T-cell (primary cell): Measurements from ENCODE around the gene TARBP1. TPM values are rescaled to one million over a fixed set of nuclear protein-coding genes. Genes with fewer than 3 reads are reported as not detected.

ENCODE experiments used
- ATAC-seq, 4 experiments: fragments of 200-7000 bp in 3 of 4; fragments of 150-1000 bp in 1 of 4; cut with Tn5 transposase; replicated peaks in 1 of 4; 1 replicate in 3 of 4; 2 replicates in 1 of 4; pipeline ENCODE4 v1.10.0; 2021; ENCODE audit warnings: moderate library complexity in 3 of 4, mild to moderate bottlenecking in 2 of 4, moderate number of reproducible peaks in 1 of 4
- CTCF ChIA-PET, 2 donors: fragments of 300-600 bp; sonication (Branson Sonifier 250); formaldehyde crosslinking; loops; one replicate each; lab custom pipeline; 2022; ENCODE audit warnings: antibody characterized with exemption in 2 of 2; lab: Charles Lee
- POLR2A ChIA-PET, 2 donors: fragments of 300-600 bp; sonication (Branson Sonifier 250); formaldehyde crosslinking; loops; one replicate each; lab custom pipeline; 2022; ENCODE audit warnings: antibody characterized with exemption in 2 of 2; lab: Charles Lee
- DNase-seq, 35 experiments: peaks; one replicate each; pipeline versions ENCODE4 v3.0.0 to v3.0.0-alpha.2; 2013 to 2023
- H3K27ac ChIP-seq: one replicate; pipeline ENCODE4 v1.5.1; 2013; ENCODE audit warnings: low read length
- H3K27me3 ChIP-seq, 2 experiments: replicated peaks in 1 of 2; 1 replicate in 1 of 2; 2 replicates in 1 of 2; pipeline versions ENCODE4 v1.6.1 to v1.7.0; 2013; ENCODE audit warnings: low read length in 1 of 2, mixed read lengths in 1 of 2; ENCODE audit not compliant: control insufficient read depth in 2 of 2, insufficient read depth in 2 of 2; ENCODE audit errors: extremely low read depth in 1 of 2
- H3K36me3 ChIP-seq, 2 donors: 1 replicate in 1 of 2; 2 replicates in 1 of 2; pipeline versions ENCODE4 v1.6.1 to v1.7.0; 2013; ENCODE audit warnings: low read length in 1 of 2; ENCODE audit not compliant: control insufficient read depth in 2 of 2, insufficient read depth in 1 of 2; ENCODE audit errors: extremely low read depth in 1 of 2
- H3K4me1 ChIP-seq, 2 experiments: 1 replicate in 1 of 2; 2 replicates in 1 of 2; pipeline versions ENCODE4 v1.6.1 to v1.7.0; 2013; ENCODE audit warnings: low read length in 2 of 2, mixed read lengths in 1 of 2; ENCODE audit not compliant: insufficient read depth in 2 of 2, control insufficient read depth in 1 of 2; ENCODE audit errors: extremely low read depth in 1 of 2
- H3K4me3 ChIP-seq, 2 donors: 1 replicate in 1 of 2; 2 replicates in 1 of 2; pipeline versions ENCODE4 v1.5.1 to v1.7.0; 2013; ENCODE audit warnings: mild to moderate bottlenecking in 2 of 2, low read length in 1 of 2, moderate library complexity in 1 of 2; ENCODE audit not compliant: control insufficient read depth in 1 of 2; ENCODE audit errors: extremely low read depth in 1 of 2
- H3K9me3 ChIP-seq: 2 replicates; pipeline ENCODE4 v1.7.0; 2013
- H3K27ac Mint-ChIP-seq, 2 donors: one replicate each; pipeline ENCODE4 v1.8.0; 2020 to 2021; ENCODE audit warnings: mild to moderate bottlenecking in 2 of 2, mixed read lengths in 2 of 2
- H3K27me3 Mint-ChIP-seq, 2 donors: one replicate each; pipeline ENCODE4 v1.8.0; 2021 to 2022; ENCODE audit warnings: mixed read lengths in 2 of 2
- H3K36me3 Mint-ChIP-seq: one replicate; pipeline ENCODE4 v1.8.0; 2021; ENCODE audit warnings: mixed read lengths
- H3K4me1 Mint-ChIP-seq, 3 donors: one replicate each; pipeline ENCODE4 v1.8.0; 2020 to 2022; ENCODE audit warnings: mixed read lengths in 3 of 3, mild to moderate bottlenecking in 1 of 3
- H3K4me3 Mint-ChIP-seq, 3 donors: one replicate each; pipeline ENCODE4 v1.8.0; 2020 to 2022; ENCODE audit warnings: mild to moderate bottlenecking in 3 of 3, mixed read lengths in 3 of 3, moderate library complexity in 3 of 3
- H3K9me3 Mint-ChIP-seq, 3 donors: one replicate each; pipeline ENCODE4 v1.8.0; 2020 to 2022; ENCODE audit warnings: mixed read lengths in 3 of 3
- WGBS: methylation state at CpG from one replicate; pipeline ENCODE4 v1.1.5; 2013; ENCODE audit warnings: missing lambda C conversion rate; ENCODE audit not compliant: insufficient coverage; 5-methylcytosine and 5-hydroxymethylcytosine counted together
- total RNA-seq, 35 experiments: library from RNA in 6 of 35; stranded (reverse) in 6 of 35; fragments of 120-200 nt in 1 of 35; gene quantifications; one replicate each; pipeline versions ENCODE4 v1.2.1 to v1.2.4 and lab custom pipeline; 2013 to 2026

Gene TARBP1
- total RNA-seq, 5 donors from 2014 or later (not counting 1 experiment from before 2014, with no cell fraction given) = 33.9 to 60.7 (median 40.6) TPM

DNA sequence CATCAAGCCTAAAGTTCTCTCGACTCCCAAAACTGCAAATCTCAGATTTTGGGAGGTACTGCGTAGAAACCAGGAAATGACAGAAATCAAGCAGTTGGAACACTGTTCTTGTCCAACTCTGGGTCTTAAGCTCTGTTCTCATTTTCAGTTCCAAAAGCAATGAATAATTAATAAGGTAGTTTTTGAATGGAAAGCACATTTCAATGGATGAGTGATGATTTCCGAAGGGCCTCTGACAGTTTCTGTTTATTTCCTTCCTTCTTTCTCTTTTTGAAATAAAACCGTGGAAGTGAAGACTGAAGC lies 20.9 kb upstream of the TARBP1 start:
- Mint-ChIP-seq H3K27me3 (peaks cover 0 to 2% of the 10 kb centered on the region in 2 donors), H3K27ac (no peak overlapping the region), H3K36me3 (no peaks in the 10 kb centered on the region), H3K9me3 (no peaks in the 10 kb centered on the region), H3K4me1 (peaks cover 7 to 11% (median 11%) of the 10 kb centered on the region in 3 donors), H3K4me3 (no peak overlapping the region)
- Histone ChIP-seq H3K27me3 (peaks cover 0 to 7% of the 10 kb centered on the region in 2 experiments), H3K4me1 (peaks cover 0 to 6% of the 10 kb centered on the region in 2 experiments), H3K27ac (no peak overlapping the region), H3K9me3 (no peaks in the 10 kb centered on the region), H3K4me3 (no peak overlapping the region), H3K36me3 (no peaks in the 10 kb centered on the region)
- ATAC-seq (no peak), DNase-seq (no peak)
- ChIA-PET CTCF (interaction anchor here (0.5 to 1.3 kb wide), 9 partner anchors 9 to 661 kb away, joined by 3 to 10 read pairs (median 4); partner anchors contain the start of gene RBM34 (in 1 of the 2)), POLR2A (interaction anchor here in 1 of 2 donors (0.7 kb wide), 1 partner anchor 112 kb away, joined by 3 read pairs; no protein-coding TSS in a partner anchor)
- WGBS = 63% methylated on average over 1 of the region's 4 CpGs

GRCh38 chr1:234499119-234499942 lies 20.4 kb upstream of the TARBP1 start:
- Histone ChIP-seq H3K9me3 (no peaks in the 10 kb centered on the region), H3K4me1 (peaks cover 0 to 6% of the 10 kb centered on the region in 2 experiments), H3K27ac (no peak overlapping the region), H3K27me3 (peaks cover 0 to 7% of the 10 kb centered on the region in 2 experiments), H3K4me3 (no peak overlapping the region), H3K36me3 (no peaks in the 10 kb centered on the region)
- ChIA-PET POLR2A (interaction anchor here (0.6 to 0.7 kb wide), 2 partner anchors 113 to 245 kb away, joined by 3 read pairs; no protein-coding TSS in a partner anchor), CTCF (interaction anchor here (0.5 to 1.3 kb wide), 9 partner anchors 9 to 585 kb away, joined by 3 to 10 read pairs (median 4); no protein-coding TSS in a partner anchor)
- Mint-ChIP-seq H3K4me1 (peaks cover 7 to 11% (median 11%) of the 10 kb centered on the region in 3 donors), H3K27me3 (peaks cover 0 to 2% of the 10 kb centered on the region in 2 donors), H3K27ac (no peak overlapping the region), H3K4me3 (no peak overlapping the region), H3K36me3 (no peaks in the 10 kb centered on the region), H3K9me3 (no peaks in the 10 kb centered on the region)
- peak; percentile 95 to 99 (median 96) for ATAC-seq
- DNase-seq = peak; percentile 41 to 86 (median 74)
- 28% methylated on average over 24 of the region's 27 CpGs for WGBS

DNA sequence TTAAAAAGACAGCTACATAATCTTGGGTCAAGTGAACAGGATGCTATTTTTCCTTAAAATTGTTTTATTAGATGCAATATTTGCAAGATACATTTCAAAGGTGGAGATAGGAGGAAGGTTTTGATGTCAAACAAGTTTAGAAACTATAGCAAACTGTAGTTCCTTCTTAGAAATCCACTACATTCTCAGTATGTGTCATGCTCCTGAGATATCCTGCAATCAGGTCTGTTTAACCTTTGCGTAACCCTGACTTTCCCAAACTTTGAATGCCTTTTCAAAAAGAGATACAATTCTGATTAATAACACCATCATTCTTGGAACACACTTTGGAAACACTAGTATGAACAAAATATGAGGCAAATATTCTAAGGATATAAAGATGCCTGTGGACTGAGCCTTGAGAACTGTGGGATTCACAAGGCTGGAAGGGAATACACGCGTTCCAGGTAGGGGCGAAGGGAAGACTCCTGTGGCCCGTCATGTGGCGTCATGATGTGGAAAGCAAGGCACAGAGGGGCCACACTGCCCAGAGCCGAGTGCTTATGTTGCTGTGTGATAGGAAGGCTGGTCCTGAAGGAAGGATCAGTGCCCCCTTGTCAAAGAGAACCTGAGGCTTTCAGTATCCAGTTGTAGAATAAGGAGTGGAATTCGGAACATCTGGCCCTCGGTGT lies 19.6 kb upstream of the TARBP1 start:
- Mint-ChIP-seq H3K36me3 (no peaks in the 10 kb centered on the region), H3K9me3 (no peaks in the 10 kb centered on the region), H3K27ac (no peak overlapping the region), H3K27me3 (peaks cover 0 to 2% of the 10 kb centered on the region in 2 donors), H3K4me3 (no peak overlapping the region), H3K4me1 (peaks cover 7 to 11% (median 11%) of the 10 kb centered on the region in 3 donors)
- WGBS = 70% methylated on average over 7 of the region's 9 CpGs
- ChIA-PET POLR2A (interaction anchor here in 1 of 2 donors (0.6 kb wide), 1 partner anchor 246 kb away, joined by 3 read pairs; no protein-coding TSS in a partner anchor), CTCF (interaction anchor here (0.6 to 1.3 kb wide), 9 partner anchors 8 to 997 kb away, joined by 3 to 10 read pairs (median 4); no protein-coding TSS in a partner anchor)
- Histone ChIP-seq H3K9me3 (no peaks in the 10 kb centered on the region), H3K36me3 (no peaks in the 10 kb centered on the region), H3K4me1 (peaks cover 0 to 6% of the 10 kb centered on the region in 2 experiments), H3K4me3 (no peak overlapping the region), H3K27me3 (peaks cover 0 to 7% of the 10 kb centered on the region in 2 experiments), H3K27ac (no peak overlapping the region)
- DNase-seq (no peak), ATAC-seq (peak in 3 of 4 experiments; percentile 28 to 41 (median 31))

- WGBS = no CpG with 5 or more reads among the region's 1 CpG
- ATAC-seq = no peak
Measured at GRCh38 chr1:234497589-234497988, 18.6 kb upstream of the TARBP1 start.

DNA sequence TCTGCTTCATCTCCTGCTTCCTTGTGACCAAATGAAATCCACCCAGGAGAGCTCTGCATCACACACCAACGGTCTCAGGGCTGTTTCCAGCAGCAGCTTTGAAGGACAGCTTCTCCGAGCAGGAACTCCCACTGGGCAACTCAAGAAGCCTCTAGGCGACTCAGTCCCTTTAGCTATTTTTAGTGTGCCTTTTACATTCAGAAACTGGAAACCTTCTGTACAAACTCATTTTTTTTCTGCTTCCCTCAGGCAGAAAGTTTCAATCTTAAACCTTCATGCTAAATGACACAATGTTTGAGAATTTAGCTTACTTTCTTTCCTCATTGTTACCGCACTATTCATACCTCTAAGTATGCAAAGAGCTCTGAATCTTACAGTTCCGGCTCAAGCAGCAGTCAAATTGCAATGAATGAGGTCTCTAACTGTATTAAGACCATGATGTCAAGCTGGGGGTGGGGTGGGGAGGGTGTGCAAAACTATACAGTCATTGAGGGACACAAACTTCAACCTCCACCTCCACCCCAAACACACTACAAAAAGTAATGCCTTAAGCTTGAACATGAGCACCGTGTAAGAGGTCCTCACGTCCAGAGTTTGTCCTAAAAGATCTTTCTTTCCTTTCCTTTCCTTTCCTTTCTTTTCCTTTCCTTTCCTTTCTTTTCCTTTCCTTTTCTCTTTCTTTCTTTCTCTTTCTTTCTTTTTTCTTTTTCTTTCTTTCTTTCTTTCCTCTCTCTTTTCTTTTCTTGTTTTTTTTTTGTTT lies 16.4 kb upstream of the TARBP1 start:
- ChIA-PET CTCF (interaction anchor here (0.6 to 1.8 kb wide), 11 partner anchors 9 to 944 kb away, joined by 3 to 9 read pairs (median 5); no protein-coding TSS in a partner anchor), POLR2A (interaction anchor here (0.6 to 0.7 kb wide), 4 partner anchors 10 to 1339 kb away, joined by 3 to 22 read pairs (median 7); no protein-coding TSS in a partner anchor)
- Histone ChIP-seq H3K4me3 (no peak overlapping the region), H3K9me3 (no peaks in the 10 kb centered on the region), H3K4me1 (peaks cover 5 to 13% of the 10 kb centered on the region in 2 experiments), H3K36me3 (no peaks in the 10 kb centered on the region), H3K27ac (no peak overlapping the region), H3K27me3 (peaks cover 0 to 7% of the 10 kb centered on the region in 2 experiments)
- Mint-ChIP-seq H3K27me3 (peaks cover 0 to 2% of the 10 kb centered on the region in 2 donors), H3K9me3 (no peaks in the 10 kb centered on the region), H3K27ac (no peak overlapping the region), H3K4me3 (no peak overlapping the region), H3K4me1 (peaks cover 19 to 21% (median 20%) of the 10 kb centered on the region in 3 donors), H3K36me3 (no peaks in the 10 kb centered on the region)
- DNase-seq (no peak), ATAC-seq (no peak)
- WGBS = 60% methylated on average over 6 of the region's 7 CpGs

More at GRCh38 chr1:234497589-234497988, 18.6 kb upstream of the TARBP1 start:
- Mint-ChIP-seq H3K27me3 (peaks cover 0 to 2% of the 10 kb centered on the region in 2 donors), H3K9me3 (no peaks in the 10 kb centered on the region), H3K4me1 (peaks cover 7 to 11% (median 11%) of the 10 kb centered on the region in 3 donors), H3K4me3 (no peak overlapping the region), H3K27ac (no peak overlapping the region), H3K36me3 (no peaks in the 10 kb centered on the region)
- Histone ChIP-seq H3K4me3 (no peak overlapping the region), H3K36me3 (no peaks in the 10 kb centered on the region), H3K27ac (no peak overlapping the region), H3K9me3 (no peaks in the 10 kb centered on the region), H3K27me3 (peaks cover 0 to 7% of the 10 kb centered on the region in 2 experiments), H3K4me1 (peaks cover 0 to 6% of the 10 kb centered on the region in 2 experiments)
- ChIA-PET CTCF (interaction anchor here (0.6 kb wide), 2 partner anchors 21 to 1345 kb away, joined by 3 to 4 read pairs; no protein-coding TSS in a partner anchor), POLR2A (no interaction called here)
- DNase-seq = no peak
